ENCODE data around the gene SEMA4D.
"Not testable (repeated sequence)": the region's sequence is repeated elsewhere in the genome, so short reads cannot be mapped to it uniquely, and the experiment has no call there.

SEMA4D gene

DNA sequence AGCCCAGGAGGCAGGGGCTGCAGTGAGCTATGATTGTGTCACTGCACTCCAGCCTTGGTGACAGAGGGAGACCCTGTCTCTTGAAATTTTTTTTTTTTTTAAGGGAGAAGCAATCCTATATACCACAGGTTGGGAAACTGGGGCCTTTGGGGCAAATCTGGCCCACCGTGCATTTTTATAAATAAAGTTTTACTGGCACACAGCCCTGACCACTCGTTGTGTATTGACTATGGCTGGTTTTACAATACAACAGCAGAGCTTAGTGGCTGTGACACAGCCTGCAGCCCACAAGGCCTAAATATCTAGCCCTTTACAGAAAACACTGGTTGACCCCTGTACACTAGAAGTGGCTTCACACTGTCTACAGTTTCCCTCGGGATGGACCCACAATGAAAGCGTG, 121.6 kb downstream of the SEMA4D start:
- DNase-seq (ENCODE audit: insufficient read length) (no peak), FAIRE-seq (no peak)
- TF ChIP-seq POLR2A (IDR thresholded peaks at IDR 0.05; ENCODE audit: low read depth, low read length) (no peak), POLR2AphosphoS5 (IDR thresholded peaks at IDR 0.05; ENCODE audit: low read depth, low read length) (no peak), TAF1 (IDR thresholded peaks at IDR 0.05; ENCODE audit: borderline replicate concordance, low read depth, low read length) (no peak)

DNA sequence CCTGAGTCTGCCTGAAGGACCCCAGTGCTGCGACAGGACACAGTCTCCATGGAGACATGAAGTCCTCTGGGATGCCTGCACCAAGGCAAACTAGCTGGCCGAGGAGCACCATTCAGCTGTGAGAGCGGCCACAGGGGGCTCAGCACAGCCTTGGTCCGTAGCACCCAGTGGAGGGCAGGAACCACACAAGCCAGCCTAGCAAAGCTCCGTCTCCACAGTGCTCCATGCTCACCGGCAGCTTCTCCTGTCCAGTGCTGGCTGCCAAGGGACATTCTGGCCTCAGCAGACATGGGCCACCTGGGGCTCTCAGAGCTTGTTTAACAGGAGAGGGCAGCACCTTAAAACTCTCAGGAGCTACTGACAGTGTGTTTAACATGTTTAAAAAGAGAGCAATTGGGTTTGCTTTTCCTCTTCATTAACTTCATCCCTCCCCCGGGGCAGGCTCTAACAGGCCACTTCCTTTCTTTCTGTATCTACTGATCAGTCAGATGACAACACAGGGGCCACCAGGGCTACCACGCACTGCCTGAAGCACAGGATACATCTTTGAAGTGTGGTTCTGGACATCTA, 122.6 kb downstream of the SEMA4D start:
- DNase-seq (ENCODE audit: insufficient read length) (no peak), FAIRE-seq (peak; percentile 74)
- TF ChIP-seq POLR2AphosphoS5 (IDR thresholded peaks at IDR 0.05; ENCODE audit: low read depth, low read length), result peak; percentile 75
- TF ChIP-seq TAF1 (IDR thresholded peaks at IDR 0.05; ENCODE audit: borderline replicate concordance, low read depth, low read length), result no peak
- peak; percentile 52; the same call in 1 of the 2 replicates for TF ChIP-seq POLR2A (IDR thresholded peaks at IDR 0.05; ENCODE audit: low read depth, low read length)

DNA sequence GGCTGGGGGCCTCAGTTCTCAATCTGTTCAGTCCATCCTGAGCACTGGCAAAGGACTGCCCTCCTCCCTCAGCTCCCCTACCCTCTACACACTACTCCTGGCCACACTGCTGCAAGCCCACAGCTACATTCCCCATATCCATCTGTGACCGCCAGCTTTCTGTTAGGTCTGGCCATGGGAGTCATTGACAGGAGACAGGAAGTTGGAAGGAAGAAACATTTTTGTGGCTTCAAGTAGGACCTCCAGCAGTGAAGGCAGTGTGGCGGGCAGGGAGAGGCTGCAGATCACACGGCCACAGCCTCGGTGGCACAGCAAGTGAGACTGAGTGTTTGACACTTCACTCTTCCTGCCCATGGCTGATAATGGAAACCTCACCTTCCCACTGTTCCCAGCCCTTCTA, 123.7 kb downstream of the SEMA4D start:
- FAIRE-seq, result no peak
- DNase-seq (ENCODE audit: insufficient read length), result no peak
- TF ChIP-seq POLR2A (IDR thresholded peaks at IDR 0.05; ENCODE audit: low read depth, low read length), result no peak
- TF ChIP-seq TAF1 (IDR thresholded peaks at IDR 0.05; ENCODE audit: borderline replicate concordance, low read depth, low read length), result no peak
- TF ChIP-seq POLR2AphosphoS5 (IDR thresholded peaks at IDR 0.05; ENCODE audit: low read depth, low read length), result peak; percentile 48

DNA sequence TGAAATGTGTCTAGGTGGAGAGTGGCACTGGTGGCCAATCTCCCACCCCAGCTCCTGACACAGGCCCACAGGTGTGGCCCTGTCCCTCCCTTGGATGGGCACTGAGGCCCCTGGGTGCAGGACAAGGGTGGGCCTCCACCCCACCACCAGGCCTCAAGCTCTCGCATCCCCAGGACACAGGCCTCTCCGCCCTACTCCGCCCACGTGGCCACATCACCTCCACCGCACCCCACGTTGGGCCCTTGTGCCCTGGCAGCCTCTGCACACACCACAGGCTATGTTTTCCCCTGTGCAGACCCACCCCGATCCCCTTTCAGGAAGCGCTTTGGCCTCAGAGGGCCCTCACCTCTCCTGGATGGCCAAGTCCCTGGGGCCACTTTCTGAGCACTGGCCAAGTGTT, 124.9 kb downstream of the SEMA4D start:
- FAIRE-seq, result no peak
- TF ChIP-seq POLR2A (IDR thresholded peaks at IDR 0.05; ENCODE audit: low read depth, low read length) (no peak), TAF1 (IDR thresholded peaks at IDR 0.05; ENCODE audit: borderline replicate concordance, low read depth, low read length) (no peak), POLR2AphosphoS5 (IDR thresholded peaks at IDR 0.05; ENCODE audit: low read depth, low read length) (no peak)
- no peak for DNase-seq (ENCODE audit: insufficient read length)

DNA sequence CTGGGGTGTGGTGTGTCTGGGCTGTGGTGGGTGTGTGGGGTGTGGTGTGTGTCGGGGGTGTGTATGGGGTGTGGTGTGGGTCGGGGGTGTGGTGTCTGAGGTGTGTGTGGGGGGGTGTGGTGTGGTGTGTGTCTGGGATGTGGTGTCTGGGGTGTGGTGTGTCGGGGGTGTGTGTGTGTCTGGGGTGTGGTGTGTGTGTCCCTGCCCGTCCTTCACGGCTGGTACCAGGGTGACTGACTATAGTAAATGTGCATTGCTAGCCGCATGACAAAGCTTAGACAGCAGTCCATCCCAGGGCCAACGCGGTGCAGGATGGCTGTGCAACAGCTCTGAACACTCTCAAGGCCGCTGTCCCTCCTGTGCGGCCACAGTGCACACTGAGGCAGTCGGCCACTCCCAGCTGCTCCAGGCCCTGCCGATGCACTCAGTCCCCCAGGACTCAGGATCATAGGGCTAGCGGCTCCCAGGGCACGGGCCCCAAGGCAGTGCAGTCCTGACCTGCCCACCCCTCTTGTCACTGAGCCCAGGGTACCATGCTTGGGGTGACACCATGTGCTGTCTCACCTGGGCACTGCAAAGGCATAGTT, 125.6 kb downstream of the SEMA4D start:
- TF ChIP-seq POLR2A (IDR thresholded peaks at IDR 0.05; ENCODE audit: low read depth, low read length), result no peak; the same call in 1 of the 2 replicates
- TF ChIP-seq TAF1 (IDR thresholded peaks at IDR 0.05; ENCODE audit: borderline replicate concordance, low read depth, low read length), result no peak
- TF ChIP-seq POLR2AphosphoS5 (IDR thresholded peaks at IDR 0.05; ENCODE audit: low read depth, low read length), result no peak
- FAIRE-seq, result no peak
- DNase-seq (ENCODE audit: insufficient read length), result no peak

DNA sequence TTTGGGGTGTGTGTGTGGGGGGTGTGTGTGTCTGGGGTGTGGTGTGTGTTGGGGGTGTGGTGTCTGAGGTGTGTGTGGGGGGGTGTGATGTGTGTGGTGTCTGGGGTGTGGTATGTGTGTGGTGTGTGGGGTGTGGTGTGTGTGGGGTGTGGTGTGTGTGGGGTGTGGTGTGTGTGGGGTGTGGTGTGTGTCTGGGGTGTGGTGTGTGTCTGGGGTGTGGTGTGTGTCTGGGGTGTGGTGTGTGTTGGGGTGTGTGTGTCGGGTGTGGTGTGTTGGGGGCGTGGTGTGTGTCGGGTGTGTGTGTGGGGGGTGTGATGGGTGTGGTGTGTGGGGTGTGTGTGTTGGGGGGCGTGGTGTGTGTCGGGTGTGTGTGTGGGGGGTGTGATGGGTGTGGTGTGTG, 126.1 kb downstream of the SEMA4D start:
- FAIRE-seq, result peak; percentile 97
- not testable (repeated sequence) for DNase-seq (ENCODE audit: insufficient read length)

DNA sequence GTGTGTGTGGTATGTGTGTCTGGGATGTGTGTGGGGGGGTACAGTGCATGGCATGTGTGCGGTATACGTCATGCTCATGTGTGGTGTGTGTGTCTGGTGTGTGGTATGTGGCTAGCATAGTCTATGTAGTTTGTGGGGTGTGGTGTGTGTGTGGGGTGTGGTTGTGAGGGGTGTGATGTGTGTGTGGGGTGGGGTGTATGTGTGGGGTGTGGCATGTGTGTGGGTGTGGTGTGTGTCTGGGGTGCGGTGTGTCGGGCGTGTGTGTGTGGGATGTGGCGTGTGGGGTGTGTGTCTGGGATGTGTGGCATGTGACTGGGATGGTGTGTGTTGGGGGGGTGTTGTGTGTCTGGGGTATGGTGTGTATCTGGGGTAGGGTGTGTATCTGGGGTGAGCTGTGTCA, 127.3 kb downstream of the SEMA4D start:
- FAIRE-seq, result peak; percentile 70
- no peak for TF ChIP-seq TAF1 (IDR thresholded peaks at IDR 0.05; ENCODE audit: borderline replicate concordance, low read depth, low read length)
- no peak for TF ChIP-seq POLR2A (IDR thresholded peaks at IDR 0.05; ENCODE audit: low read depth, low read length)
- TF ChIP-seq POLR2AphosphoS5 (IDR thresholded peaks at IDR 0.05; ENCODE audit: low read depth, low read length), result no peak
- DNase-seq (ENCODE audit: insufficient read length), result no peak

DNA sequence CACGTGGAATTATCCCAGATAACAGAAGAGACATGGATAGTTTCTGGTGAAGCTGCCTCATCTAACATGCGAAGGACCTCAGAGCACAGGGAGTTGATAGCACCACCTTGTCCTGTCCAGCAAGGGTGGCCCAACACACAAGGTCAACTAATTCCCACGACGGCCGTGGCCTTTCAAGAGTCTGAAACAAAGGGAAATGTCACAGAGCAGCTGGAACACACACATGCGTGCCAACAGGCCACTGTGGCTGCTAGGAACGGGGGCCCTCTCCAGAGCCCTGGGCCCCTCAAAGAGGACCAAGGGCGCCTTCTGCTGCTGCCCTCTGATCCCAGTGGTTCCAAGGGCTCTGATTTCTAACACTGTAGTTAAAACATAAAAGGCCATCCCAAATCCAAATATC, 128.9 kb downstream of the SEMA4D start:
- no peak for FAIRE-seq
- no peak for DNase-seq (ENCODE audit: insufficient read length)
- TF ChIP-seq POLR2AphosphoS5 (IDR thresholded peaks at IDR 0.05; ENCODE audit: low read depth, low read length) (no peak), TAF1 (IDR thresholded peaks at IDR 0.05; ENCODE audit: borderline replicate concordance, low read depth, low read length) (no peak), POLR2A (IDR thresholded peaks at IDR 0.05; ENCODE audit: low read depth, low read length) (no peak)

DNA sequence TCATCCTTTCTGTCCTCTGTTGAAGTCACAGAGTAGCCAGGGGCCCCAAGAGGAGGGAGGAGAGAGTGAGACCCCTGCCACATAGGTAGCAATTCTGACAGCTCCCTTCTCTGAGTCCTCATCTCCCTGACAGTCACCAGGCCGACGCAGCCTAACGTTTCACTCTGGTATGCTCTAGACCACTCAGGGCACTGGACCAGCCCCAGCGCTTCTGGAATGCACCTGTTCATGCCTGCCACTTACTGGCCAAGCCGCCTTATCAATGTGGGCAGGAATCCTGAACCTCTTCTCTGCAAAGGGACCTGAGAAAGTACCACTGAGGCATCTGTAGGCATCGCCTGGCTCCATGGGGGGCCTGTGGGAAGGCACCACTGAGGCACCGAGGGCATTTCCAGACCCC, 129.4 kb downstream of the SEMA4D start:
- no peak for TF ChIP-seq TAF1 (IDR thresholded peaks at IDR 0.05; ENCODE audit: borderline replicate concordance, low read depth, low read length)
- TF ChIP-seq POLR2AphosphoS5 (IDR thresholded peaks at IDR 0.05; ENCODE audit: low read depth, low read length), result no peak
- no peak for TF ChIP-seq POLR2A (IDR thresholded peaks at IDR 0.05; ENCODE audit: low read depth, low read length)
- DNase-seq (ENCODE audit: insufficient read length) (no peak), FAIRE-seq (no peak)

DNA sequence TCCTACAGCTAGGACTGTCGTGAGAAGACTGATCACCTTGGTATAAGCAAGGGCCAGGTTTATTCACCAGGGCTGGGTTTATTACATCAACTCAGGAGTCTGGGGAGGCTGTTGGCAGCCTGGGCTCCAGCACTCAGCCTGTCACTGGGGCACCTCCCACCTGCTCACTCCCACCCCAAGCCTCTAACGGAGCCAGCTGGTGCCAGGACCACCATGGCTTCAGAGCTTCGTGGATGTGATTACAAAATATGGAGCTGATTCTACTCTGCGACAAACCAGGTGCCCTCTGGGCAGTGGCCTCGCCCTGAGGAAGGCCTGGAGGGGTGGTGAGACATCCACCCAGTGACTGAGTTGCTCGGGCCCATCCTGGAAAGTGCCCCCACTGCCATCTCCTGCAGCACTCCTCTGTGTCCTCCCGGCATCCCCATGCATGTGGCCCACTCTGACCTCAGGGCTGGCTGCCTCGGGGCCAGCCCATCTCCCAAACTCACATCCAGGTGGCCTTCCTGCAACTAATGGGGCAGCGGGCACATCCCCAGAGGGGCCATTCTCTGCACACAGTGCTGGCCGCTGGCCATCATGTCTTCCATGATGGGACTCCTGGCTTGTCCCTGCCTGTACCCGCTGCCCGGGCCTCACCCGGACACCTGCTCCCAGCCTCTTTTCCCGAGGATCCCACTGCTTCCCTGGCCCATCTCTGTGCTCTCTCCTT, 130.0 kb downstream of the SEMA4D start:
- DNase-seq (ENCODE audit: insufficient read length) (no peak), FAIRE-seq (no peak)
- TF ChIP-seq TAF1 (IDR thresholded peaks at IDR 0.05; ENCODE audit: borderline replicate concordance, low read depth, low read length) (no peak), POLR2A (IDR thresholded peaks at IDR 0.05; ENCODE audit: low read depth, low read length) (no peak), POLR2AphosphoS5 (IDR thresholded peaks at IDR 0.05; ENCODE audit: low read depth, low read length) (no peak)

DNA sequence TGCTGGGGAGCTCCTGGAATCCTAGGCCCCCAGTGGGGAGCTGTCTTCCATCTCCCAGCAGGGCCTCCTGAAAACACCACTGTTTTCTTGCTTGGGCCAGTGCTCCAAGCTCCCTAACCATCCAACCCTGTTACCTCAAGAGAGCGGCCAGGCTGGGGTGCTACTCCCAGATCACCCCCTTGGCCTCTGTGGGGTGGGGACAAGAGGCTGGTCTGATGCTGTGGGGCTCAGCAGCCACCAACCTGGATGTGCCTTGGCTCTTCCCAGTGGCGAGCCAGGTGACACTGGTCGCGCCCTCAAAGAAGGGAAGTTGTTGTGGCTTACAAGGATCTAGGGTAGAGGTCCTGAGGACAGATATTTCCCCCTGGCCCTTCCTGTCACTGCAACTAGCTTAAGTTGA, 130.6 kb downstream of the SEMA4D start:
- no peak for FAIRE-seq

DNA sequence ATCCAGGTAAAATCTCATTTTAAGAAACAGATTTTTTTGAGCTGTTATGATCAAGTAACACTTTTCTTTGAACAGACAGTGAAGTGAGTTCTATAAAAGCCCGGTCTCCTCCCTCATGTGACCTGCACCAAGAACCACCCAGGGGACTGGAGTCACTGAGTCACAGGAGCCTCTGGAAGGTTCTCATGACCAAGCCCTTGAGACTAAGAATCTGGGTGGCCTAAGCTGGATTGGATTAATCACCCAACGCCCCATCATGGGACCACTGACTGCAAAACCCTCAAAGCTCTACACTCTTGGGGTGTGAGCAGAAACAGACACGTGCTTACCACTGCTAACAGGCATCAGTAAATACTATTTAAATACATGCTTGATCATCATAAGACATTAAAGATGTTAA, 131.2 kb downstream of the SEMA4D start:
- DNase-seq (ENCODE audit: insufficient read length), result no peak
- no peak for FAIRE-seq
- TF ChIP-seq TAF1 (IDR thresholded peaks at IDR 0.05; ENCODE audit: borderline replicate concordance, low read depth, low read length), result no peak
- TF ChIP-seq POLR2A (IDR thresholded peaks at IDR 0.05; ENCODE audit: low read depth, low read length), result no peak
- no peak for TF ChIP-seq POLR2AphosphoS5 (IDR thresholded peaks at IDR 0.05; ENCODE audit: low read depth, low read length)

More for the DNA sequence above, 130.6 kb downstream of the SEMA4D start:
- no peak for DNase-seq (ENCODE audit: insufficient read length)
- TF ChIP-seq POLR2AphosphoS5 (IDR thresholded peaks at IDR 0.05; ENCODE audit: low read depth, low read length) (no peak), POLR2A (IDR thresholded peaks at IDR 0.05; ENCODE audit: low read depth, low read length) (no peak), TAF1 (IDR thresholded peaks at IDR 0.05; ENCODE audit: borderline replicate concordance, low read depth, low read length) (no peak)

Measured in GM12892 (cell line).